NCI-H1694 (cell line): ENCODE data around the gene ENPP3.

Source experiments
- DNase-seq: peaks from one replicate; lab custom pipeline; 2025; lab: John Stamatoyannopoulos, UW

The ENPP3 gene

GRCh38 chr6:131765081-131765803, 128.1 kb downstream of the ENPP3 start:
- no peak for DNase-seq

- no peak for DNase-seq
Observed at GRCh38 chr6:131765804-131766135, 128.7 kb downstream of the ENPP3 start.

- DNase-seq, result no peak
Observed at GRCh38 chr6:131766631-131767030, 129.5 kb downstream of the ENPP3 start.

- DNase-seq, result no peak
Observed at GRCh38 chr6:131768964-131769363, 131.9 kb downstream of the ENPP3 start.

- DNase-seq, result no peak
Observed at GRCh38 chr6:131769385-131770141, 132.5 kb downstream of the ENPP3 start.

GRCh38 chr6:131770776-131771175, 133.7 kb downstream of the ENPP3 start:
- no peak for DNase-seq

GRCh38 chr6:131773284-131773950, 136.3 kb downstream of the ENPP3 start:
- DNase-seq, result no peak

- no peak for DNase-seq
Observed at GRCh38 chr6:131775886-131776285, 138.8 kb downstream of the ENPP3 start.

GRCh38 chr6:131776985-131777384, 139.9 kb downstream of the ENPP3 start:
- no peak for DNase-seq

GRCh38 chr6:131778169-131778568, 141.1 kb downstream of the ENPP3 start:
- DNase-seq, result no peak

GRCh38 chr6:131779304-131779703, 142.2 kb downstream of the ENPP3 start:
- no peak for DNase-seq

- DNase-seq, result no peak
Observed at GRCh38 chr6:131780600-131780999, 143.5 kb downstream of the ENPP3 start.

- DNase-seq, result no peak
Observed at GRCh38 chr6:131781687-131782086, 144.6 kb downstream of the ENPP3 start.

- DNase-seq, result no peak
Observed at GRCh38 chr6:131782764-131783163, 145.7 kb downstream of the ENPP3 start.

- DNase-seq, result no peak
Observed at GRCh38 chr6:131784561-131784960, 147.5 kb downstream of the ENPP3 start.

- DNase-seq, result no peak
Observed at GRCh38 chr6:131787079-131787478, 150.0 kb downstream of the ENPP3 start.

GRCh38 chr6:131787766-131788712, 150.9 kb downstream of the ENPP3 start:
- DNase-seq, result no peak

GRCh38 chr6:131789219-131789618, 152.1 kb downstream of the ENPP3 start:
- no peak for DNase-seq

GRCh38 chr6:131791476-131791875, 154.4 kb downstream of the ENPP3 start:
- no peak for DNase-seq

GRCh38 chr6:131792091-131792496, 155.0 kb downstream of the ENPP3 start:
- no peak for DNase-seq

- DNase-seq, result no peak
Observed at GRCh38 chr6:131795366-131795765, 158.3 kb downstream of the ENPP3 start.
